GM12864 (cell line): ENCODE measurements around the gene ANKRD44.
A peak's percentile ranks its signal among the peaks of the same experiment; 100 is the strongest.

Experiments used
- DNase-seq: peaks from one replicate; pipeline ENCODE4 v3.0.0-alpha.2; 2011; ENCODE audit warnings: low read depth
- H3K4me3 ChIP-seq: 2 replicates; pipeline ENCODE4 v1.5.1; 2011; ENCODE audit warnings: mild to moderate bottlenecking, low read depth, low read length, control low read depth
- TF ChIP-seq, protein P1 (sequence below): IDR thresholded peaks from 2 replicates; pipeline ENCODE4 v1.5.1; 2011; ENCODE audit warnings: low read depth, mild to moderate bottlenecking, moderate library complexity, low read length, control low read depth, inconsistent platforms; ENCODE audit errors: missing control alignments

Gene ANKRD44

DNA sequence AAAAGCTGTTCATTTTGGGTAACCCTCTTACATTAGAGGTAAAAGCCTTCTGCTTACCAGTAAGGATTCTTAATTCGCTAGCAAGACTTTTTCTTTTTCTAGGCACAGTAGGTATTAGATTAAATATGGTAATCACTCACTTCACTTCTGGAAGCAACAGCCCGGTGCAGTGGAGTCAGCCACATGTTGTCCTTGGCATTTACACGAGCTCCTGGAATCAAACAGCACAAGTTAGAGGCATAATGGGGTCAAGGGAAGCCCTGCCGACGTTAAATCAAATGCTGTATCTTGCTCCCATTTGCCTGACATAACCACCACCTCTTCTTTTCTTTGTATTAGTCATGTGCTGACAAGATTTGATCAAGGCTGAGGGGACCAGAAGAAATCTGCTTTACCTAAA lies 174.1 kb downstream of the ANKRD44 start:
- TF ChIP-seq, protein P1, sequence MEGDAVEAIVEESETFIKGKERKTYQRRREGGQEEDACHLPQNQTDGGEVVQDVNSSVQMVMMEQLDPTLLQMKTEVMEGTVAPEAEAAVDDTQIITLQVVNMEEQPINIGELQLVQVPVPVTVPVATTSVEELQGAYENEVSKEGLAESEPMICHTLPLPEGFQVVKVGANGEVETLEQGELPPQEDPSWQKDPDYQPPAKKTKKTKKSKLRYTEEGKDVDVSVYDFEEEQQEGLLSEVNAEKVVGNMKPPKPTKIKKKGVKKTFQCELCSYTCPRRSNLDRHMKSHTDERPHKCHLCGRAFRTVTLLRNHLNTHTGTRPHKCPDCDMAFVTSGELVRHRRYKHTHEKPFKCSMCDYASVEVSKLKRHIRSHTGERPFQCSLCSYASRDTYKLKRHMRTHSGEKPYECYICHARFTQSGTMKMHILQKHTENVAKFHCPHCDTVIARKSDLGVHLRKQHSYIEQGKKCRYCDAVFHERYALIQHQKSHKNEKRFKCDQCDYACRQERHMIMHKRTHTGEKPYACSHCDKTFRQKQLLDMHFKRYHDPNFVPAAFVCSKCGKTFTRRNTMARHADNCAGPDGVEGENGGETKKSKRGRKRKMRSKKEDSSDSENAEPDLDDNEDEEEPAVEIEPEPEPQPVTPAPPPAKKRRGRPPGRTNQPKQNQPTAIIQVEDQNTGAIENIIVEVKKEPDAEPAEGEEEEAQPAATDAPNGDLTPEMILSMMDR = no peak
- H3K4me3 ChIP-seq = no peak overlapping the region
- DNase-seq = no peak

DNA sequence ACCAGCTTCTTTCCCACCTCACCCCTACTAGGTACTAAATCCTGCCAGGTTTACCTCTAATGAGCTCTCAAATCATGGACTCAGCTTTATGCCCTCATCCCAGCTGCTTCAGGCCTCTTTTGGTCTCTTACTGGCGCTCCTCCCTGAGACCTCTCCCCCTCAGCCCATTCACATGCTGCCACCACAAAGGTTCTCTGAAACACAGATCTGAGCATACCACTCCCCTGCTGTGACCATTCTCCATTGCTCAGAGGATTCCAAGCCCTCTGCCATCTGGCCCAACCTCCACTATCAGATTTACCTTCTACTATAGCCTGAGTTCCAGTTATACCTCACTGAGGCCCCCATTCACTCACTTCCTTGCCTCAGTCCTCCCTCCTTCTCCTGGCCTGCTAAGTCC lies 174.8 kb downstream of the ANKRD44 start:
- DNase-seq = no peak
- TF ChIP-seq, protein P1 = no peak
- H3K4me3 ChIP-seq = no peak overlapping the region

DNA sequence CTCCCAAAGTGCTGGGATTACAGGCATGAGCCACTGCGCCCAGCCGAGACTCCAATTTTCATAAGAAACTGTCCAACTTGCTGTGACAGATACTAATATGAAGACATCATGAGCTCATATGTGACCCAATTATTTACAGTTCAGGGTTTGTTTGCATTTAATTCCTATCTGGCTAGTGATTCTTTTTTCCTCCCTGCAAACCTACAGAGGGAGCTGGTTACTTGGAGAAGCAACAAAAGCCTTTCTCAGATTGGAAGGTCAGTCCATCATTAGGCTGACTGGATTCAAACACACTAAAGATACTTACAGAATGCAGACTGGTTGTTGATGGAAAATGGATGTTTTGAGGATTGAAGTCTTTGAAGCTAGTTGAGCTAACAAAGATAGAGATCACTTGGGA lies 176.4 kb downstream of the ANKRD44 start:
- TF ChIP-seq, protein P1 = no peak
- no peak for DNase-seq
- H3K4me3 ChIP-seq = no peak overlapping the region

GRCh38 chr2:197131558-197131855 lies 179.1 kb downstream of the ANKRD44 start:
- DNase-seq = peak; percentile 38
- TF ChIP-seq, protein P1 = no peak
- no peak overlapping the region; the same call in 1 of the 2 replicates for H3K4me3 ChIP-seq

DNA sequence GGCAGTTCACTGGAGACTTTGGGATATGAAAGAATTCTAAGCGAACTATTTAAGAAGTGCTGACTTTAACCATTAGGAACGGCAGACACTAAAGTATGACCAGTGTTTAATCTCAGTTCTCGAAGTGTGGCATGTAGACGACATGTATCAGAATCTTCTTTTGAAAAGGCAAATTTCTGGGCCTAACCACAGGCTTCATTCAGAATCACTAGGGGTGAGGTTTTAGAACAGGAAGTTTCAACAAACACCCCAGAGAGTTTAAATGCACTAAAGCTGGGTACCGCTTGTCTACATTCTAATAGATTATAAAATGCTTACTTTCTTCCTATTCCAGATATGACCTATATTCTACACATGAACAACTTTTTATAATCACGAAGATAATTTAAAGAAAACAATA lies 180.3 kb downstream of the ANKRD44 start:
- peak; percentile 76 for DNase-seq
- TF ChIP-seq, protein P1 = no peak
- H3K4me3 ChIP-seq = no peak overlapping the region; the same call in 1 of the 2 replicates

- H3K4me3 ChIP-seq = no peak overlapping the region
- TF ChIP-seq, protein P1 = no peak
- no peak for DNase-seq
Observed at GRCh38 chr2:197128897-197129296, 181.7 kb downstream of the ANKRD44 start.

GRCh38 chr2:197128126-197128525 lies 182.5 kb downstream of the ANKRD44 start:
- H3K4me3 ChIP-seq = no peak overlapping the region
- DNase-seq = no peak
- TF ChIP-seq, protein P1 = no peak
